ENCODE results near the gene ERCC2.

DNA sequence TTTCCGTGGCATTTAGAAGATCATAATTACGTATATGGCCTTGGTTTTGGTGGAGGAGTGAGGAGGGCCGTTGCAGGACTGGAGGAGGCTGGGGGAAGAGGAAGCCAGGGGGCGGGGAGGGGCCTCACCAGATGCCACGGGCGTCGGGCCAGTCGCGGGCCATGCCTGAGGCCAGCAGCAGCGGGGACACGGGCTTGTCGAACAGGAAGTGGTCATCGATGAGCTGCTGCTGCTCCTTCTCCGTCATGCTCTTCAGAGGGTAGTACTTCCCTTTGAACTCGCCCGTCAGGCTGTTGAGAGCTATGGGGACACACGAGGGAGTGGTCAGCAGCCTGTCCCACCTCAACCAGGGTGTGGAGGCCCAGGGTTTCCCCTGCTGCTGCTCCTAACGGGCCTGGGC lies 58.8 kb downstream of the ERCC2 start:
- TF ChIP-seq POLR2A (IDR thresholded peaks at IDR 0.05) = no peak
- TF ChIP-seq, protein P1, sequence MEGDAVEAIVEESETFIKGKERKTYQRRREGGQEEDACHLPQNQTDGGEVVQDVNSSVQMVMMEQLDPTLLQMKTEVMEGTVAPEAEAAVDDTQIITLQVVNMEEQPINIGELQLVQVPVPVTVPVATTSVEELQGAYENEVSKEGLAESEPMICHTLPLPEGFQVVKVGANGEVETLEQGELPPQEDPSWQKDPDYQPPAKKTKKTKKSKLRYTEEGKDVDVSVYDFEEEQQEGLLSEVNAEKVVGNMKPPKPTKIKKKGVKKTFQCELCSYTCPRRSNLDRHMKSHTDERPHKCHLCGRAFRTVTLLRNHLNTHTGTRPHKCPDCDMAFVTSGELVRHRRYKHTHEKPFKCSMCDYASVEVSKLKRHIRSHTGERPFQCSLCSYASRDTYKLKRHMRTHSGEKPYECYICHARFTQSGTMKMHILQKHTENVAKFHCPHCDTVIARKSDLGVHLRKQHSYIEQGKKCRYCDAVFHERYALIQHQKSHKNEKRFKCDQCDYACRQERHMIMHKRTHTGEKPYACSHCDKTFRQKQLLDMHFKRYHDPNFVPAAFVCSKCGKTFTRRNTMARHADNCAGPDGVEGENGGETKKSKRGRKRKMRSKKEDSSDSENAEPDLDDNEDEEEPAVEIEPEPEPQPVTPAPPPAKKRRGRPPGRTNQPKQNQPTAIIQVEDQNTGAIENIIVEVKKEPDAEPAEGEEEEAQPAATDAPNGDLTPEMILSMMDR (IDR thresholded peaks at IDR 0.05) = no peak

Data from transverse colon (tissue), 3 donors.